Activated naive CD8-positive, alpha-beta T cell treated with anti-CD3 and anti-CD28 coated beads, Interleukin-2, amount 50 U/mL, for 24 hours (primary cell): ENCODE data around the gene RACGAP1.

Source experiments
- ATAC-seq: fragments of 150-1000 bp; cut with Tn5 transposase; one replicate; pipeline ENCODE4 v1.10.0; 2021
- DNase-seq: peaks from one replicate; pipeline ENCODE4 v3.0.0; 2021
- H3K27ac Mint-ChIP-seq: one replicate; pipeline ENCODE4 v1.8.0; 2021; ENCODE audit warnings: mild to moderate bottlenecking, mixed read lengths
- H3K27me3 Mint-ChIP-seq: one replicate; pipeline ENCODE4 v1.8.0; 2021; ENCODE audit warnings: mixed read lengths
- H3K36me3 Mint-ChIP-seq: one replicate; pipeline ENCODE4 v1.8.0; 2021; ENCODE audit warnings: low read depth, mixed read lengths
- H3K4me1 Mint-ChIP-seq: one replicate; pipeline ENCODE4 v1.8.0; 2021; ENCODE audit warnings: mixed read lengths
- H3K4me3 Mint-ChIP-seq: one replicate; pipeline ENCODE4 v1.8.0; 2021; ENCODE audit warnings: mild to moderate bottlenecking, moderate library complexity, mixed read lengths
- H3K9me3 Mint-ChIP-seq: one replicate; pipeline ENCODE4 v1.8.0; 2021; ENCODE audit warnings: mixed read lengths

RACGAP1 gene

GRCh38 chr12:49979016-49979586, 46.2 kb downstream of the RACGAP1 start:
- Mint-ChIP-seq H3K36me3 (no peaks in the 10 kb centered on the region), H3K4me3 (no peak overlapping the region), H3K27ac (no peak overlapping the region), H3K27me3 (no peaks in the 10 kb centered on the region), H3K4me1 (no peaks in the 10 kb centered on the region), H3K9me3 (no peaks in the 10 kb centered on the region)
- DNase-seq (no peak), ATAC-seq (no peak)

GRCh38 chr12:49978125-49978524, 47.2 kb downstream of the RACGAP1 start:
- no peaks in the 10 kb centered on the region for H3K9me3 Mint-ChIP-seq

GRCh38 chr12:49976557-49976956, 48.7 kb downstream of the RACGAP1 start:
- Mint-ChIP-seq H3K36me3 (no peaks in the 10 kb centered on the region), H3K4me1 (no peaks in the 10 kb centered on the region), H3K9me3 (no peaks in the 10 kb centered on the region), H3K27ac (no peak overlapping the region), H3K4me3 (no peak overlapping the region), H3K27me3 (no peaks in the 10 kb centered on the region)
- no peak for DNase-seq
- ATAC-seq, result no peak

More at GRCh38 chr12:49978125-49978524, 47.2 kb downstream of the RACGAP1 start:
- Mint-ChIP-seq H3K4me3 (no peak overlapping the region), H3K4me1 (no peaks in the 10 kb centered on the region), H3K27me3 (no peaks in the 10 kb centered on the region), H3K27ac (no peak overlapping the region), H3K36me3 (no peaks in the 10 kb centered on the region)
- ATAC-seq (no peak), DNase-seq (no peak)

GRCh38 chr12:49975318-49975761, 50.0 kb downstream of the RACGAP1 start:
- no peaks in the 10 kb centered on the region for H3K27me3 Mint-ChIP-seq
- H3K4me3 Mint-ChIP-seq, result no peak overlapping the region
- H3K4me1 Mint-ChIP-seq, result no peaks in the 10 kb centered on the region
- H3K36me3 Mint-ChIP-seq, result no peaks in the 10 kb centered on the region
- ATAC-seq (no peak), DNase-seq (no peak)
- H3K9me3 Mint-ChIP-seq, result no peaks in the 10 kb centered on the region
- no peak overlapping the region for H3K27ac Mint-ChIP-seq

GRCh38 chr12:49974677-49975317, 50.5 kb downstream of the RACGAP1 start:
- H3K9me3 Mint-ChIP-seq, result no peaks in the 10 kb centered on the region
- no peak overlapping the region for H3K27ac Mint-ChIP-seq
- no peaks in the 10 kb centered on the region for H3K4me1 Mint-ChIP-seq
- ATAC-seq (no peak), DNase-seq (no peak)
- no peak overlapping the region for H3K4me3 Mint-ChIP-seq
- no peaks in the 10 kb centered on the region for H3K36me3 Mint-ChIP-seq
- no peaks in the 10 kb centered on the region for H3K27me3 Mint-ChIP-seq

- Mint-ChIP-seq H3K9me3 (no peaks in the 10 kb centered on the region), H3K4me3 (no peak overlapping the region), H3K36me3 (no peaks in the 10 kb centered on the region), H3K27ac (no peak overlapping the region), H3K27me3 (no peaks in the 10 kb centered on the region), H3K4me1 (no peaks in the 10 kb centered on the region)
- no peak for ATAC-seq
- DNase-seq, result no peak
Measured at GRCh38 chr12:49974231-49974675, 51.0 kb downstream of the RACGAP1 start.

- DNase-seq (no peak), ATAC-seq (no peak)
- Mint-ChIP-seq H3K9me3 (no peaks in the 10 kb centered on the region), H3K27me3 (peaks cover 6% of the 10 kb centered on the region), H3K36me3 (no peaks in the 10 kb centered on the region), H3K27ac (no peak overlapping the region), H3K4me1 (no peaks in the 10 kb centered on the region), H3K4me3 (no peak overlapping the region)
Measured at GRCh38 chr12:49973361-49973830, 51.9 kb downstream of the RACGAP1 start.

- Mint-ChIP-seq H3K9me3 (no peaks in the 10 kb centered on the region), H3K27me3 (peaks cover 12% of the 10 kb centered on the region), H3K4me1 (no peaks in the 10 kb centered on the region), H3K36me3 (no peaks in the 10 kb centered on the region), H3K4me3 (no peak within 1 kb of the TSS), H3K27ac (no peak within 1 kb of the TSS)
- DNase-seq, result no peak
- ATAC-seq, result no peak
Measured at GRCh38 chr12:49972641-49973360, 52.5 kb downstream of the RACGAP1 start, which contains the start of gene AQP6. Gene AQP6 (plus strand): TSS chr12:49972947. CDS start chr12:49973174, 227 bp downstream.

GRCh38 chr12:49972129-49972528, 53.2 kb downstream of the RACGAP1 start:
- H3K4me3 Mint-ChIP-seq, result no peak overlapping the region
- peaks cover 12% of the 10 kb centered on the region for H3K27me3 Mint-ChIP-seq
- no peaks in the 10 kb centered on the region for H3K9me3 Mint-ChIP-seq
- H3K4me1 Mint-ChIP-seq, result peaks cover 2% of the 10 kb centered on the region
- no peaks in the 10 kb centered on the region for H3K36me3 Mint-ChIP-seq
- DNase-seq (no peak), ATAC-seq (no peak)
- no peak overlapping the region for H3K27ac Mint-ChIP-seq

- Mint-ChIP-seq H3K9me3 (no peaks in the 10 kb centered on the region), H3K4me1 (peaks cover 4% of the 10 kb centered on the region), H3K4me3 (no peak overlapping the region), H3K36me3 (no peaks in the 10 kb centered on the region), H3K27ac (no peak overlapping the region), H3K27me3 (peaks cover 17% of the 10 kb centered on the region)
- ATAC-seq (no peak), DNase-seq (no peak)
Measured at GRCh38 chr12:49971141-49971540, 54.2 kb downstream of the RACGAP1 start.

- Mint-ChIP-seq H3K36me3 (no peaks in the 10 kb centered on the region), H3K4me3 (no peak overlapping the region), H3K27me3 (peaks cover 19% of the 10 kb centered on the region), H3K9me3 (no peaks in the 10 kb centered on the region), H3K27ac (no peak overlapping the region), H3K4me1 (peaks cover 4% of the 10 kb centered on the region)
- no peak for ATAC-seq
- DNase-seq, result no peak
Measured at GRCh38 chr12:49970658-49971057, 54.6 kb downstream of the RACGAP1 start.

- H3K4me1 Mint-ChIP-seq, result peaks cover 4% of the 10 kb centered on the region
Measured at GRCh38 chr12:49969651-49970429, 55.5 kb downstream of the RACGAP1 start.

GRCh38 chr12:49969027-49969426, 56.3 kb downstream of the RACGAP1 start:
- no peak for DNase-seq
- no peaks in the 10 kb centered on the region for H3K36me3 Mint-ChIP-seq
- no peak overlapping the region for H3K27ac Mint-ChIP-seq

More at GRCh38 chr12:49969651-49970429, 55.5 kb downstream of the RACGAP1 start:
- Mint-ChIP-seq H3K27me3 (peaks cover 24% of the 10 kb centered on the region), H3K4me3 (no peak overlapping the region), H3K36me3 (no peaks in the 10 kb centered on the region), H3K27ac (no peak overlapping the region), H3K9me3 (no peaks in the 10 kb centered on the region)
- no peak for ATAC-seq
- no peak for DNase-seq

GRCh38 chr12:49968471-49968870, 56.8 kb downstream of the RACGAP1 start:
- Mint-ChIP-seq H3K27ac (no peak overlapping the region), H3K36me3 (no peaks in the 10 kb centered on the region), H3K9me3 (no peaks in the 10 kb centered on the region), H3K4me1 (peaks cover 4% of the 10 kb centered on the region), H3K4me3 (no peak overlapping the region), H3K27me3 (peaks cover 37% of the 10 kb centered on the region)
- ATAC-seq (no peak), DNase-seq (no peak)

More at GRCh38 chr12:49969027-49969426, 56.3 kb downstream of the RACGAP1 start:
- H3K9me3 Mint-ChIP-seq, result no peaks in the 10 kb centered on the region
- ATAC-seq, result no peak
- peaks cover 33% of the 10 kb centered on the region for H3K27me3 Mint-ChIP-seq
- no peak overlapping the region for H3K4me3 Mint-ChIP-seq
- peaks cover 4% of the 10 kb centered on the region for H3K4me1 Mint-ChIP-seq
